ENCODE measurements around the gene TAF6.

The TAF6 gene

DNA sequence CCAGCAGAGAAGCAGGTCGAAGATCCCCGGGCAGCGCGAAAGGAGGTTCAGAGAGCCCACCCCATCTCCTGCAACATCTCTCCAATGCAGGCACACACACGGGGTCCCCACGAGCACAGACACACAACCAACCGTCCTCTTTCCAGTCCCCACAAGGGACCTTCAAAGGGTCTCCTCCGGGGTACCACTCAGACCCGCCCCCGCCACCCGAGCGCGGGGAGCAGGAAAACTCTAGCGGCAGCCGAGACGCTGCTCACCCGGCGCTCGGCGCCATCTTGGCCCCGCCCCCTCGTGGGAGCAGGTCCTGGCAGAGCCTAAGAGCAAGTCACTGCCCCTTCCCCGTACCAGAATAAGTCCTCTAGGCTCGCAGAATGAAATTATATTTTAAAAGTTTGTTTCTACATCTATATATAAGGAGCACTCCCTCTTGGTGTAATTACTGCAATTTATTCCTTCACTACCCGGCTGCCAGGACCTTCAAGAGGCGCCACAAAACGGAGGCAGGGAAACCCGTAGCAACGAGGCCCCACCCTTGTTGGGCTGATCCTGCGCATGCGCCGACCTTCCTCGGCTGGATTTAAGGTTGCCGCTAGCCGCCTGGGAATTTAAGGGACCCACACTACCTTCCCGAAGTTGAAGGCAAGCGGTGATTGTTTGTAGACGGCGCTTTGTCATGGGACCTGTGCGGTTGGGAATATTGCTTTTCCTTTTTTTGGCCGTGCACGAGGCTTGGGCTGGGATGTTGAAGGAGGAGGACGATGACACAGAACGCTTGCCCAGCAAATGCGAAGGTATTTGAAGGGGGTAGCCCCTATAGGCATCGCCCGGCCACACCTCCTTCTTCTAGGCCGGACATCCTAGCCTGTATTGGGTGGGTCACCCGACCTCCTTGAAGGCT, at the start of gene TAF6, which contains the start of gene CNPY4:
TSS of gene TAF6 (minus strand) at position 287 of the 898 bp plus-strand sequence. CDS start 5,149 bp downstream, outside the sequence.
TSS of gene CNPY4 (plus strand) at position 563 of the 898 bp plus-strand sequence. CDS start at position 674, 111 bp downstream.
- peak; percentile 87 for FAIRE-seq
- peak; percentile 98 for DNase-seq (ENCODE audit: extremely low spot score, insufficient read length, low read depth)

DNA sequence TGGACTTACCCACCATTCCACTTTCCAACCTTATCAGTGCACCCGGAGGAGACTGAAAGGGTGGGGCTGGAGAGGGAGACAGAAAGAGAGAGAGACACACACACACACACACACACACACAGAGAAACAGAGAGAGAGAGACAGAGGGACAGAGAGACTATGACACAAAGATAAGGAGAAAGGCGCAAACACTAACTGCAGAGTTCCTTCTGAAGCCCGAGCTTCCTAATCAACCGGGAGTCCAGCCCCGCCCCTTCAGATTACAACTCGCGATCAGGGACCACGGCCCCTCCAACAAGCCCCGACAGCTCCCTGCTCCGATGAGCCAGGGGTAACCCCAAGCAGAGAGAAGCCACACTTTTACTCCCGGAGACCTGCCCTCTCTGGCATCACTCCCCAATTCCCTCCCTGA, 48.8 kb upstream of the TAF6 start:
- FAIRE-seq: no peak
- DNase-seq (ENCODE audit: extremely low spot score, insufficient read length, low read depth): no peak

DNA sequence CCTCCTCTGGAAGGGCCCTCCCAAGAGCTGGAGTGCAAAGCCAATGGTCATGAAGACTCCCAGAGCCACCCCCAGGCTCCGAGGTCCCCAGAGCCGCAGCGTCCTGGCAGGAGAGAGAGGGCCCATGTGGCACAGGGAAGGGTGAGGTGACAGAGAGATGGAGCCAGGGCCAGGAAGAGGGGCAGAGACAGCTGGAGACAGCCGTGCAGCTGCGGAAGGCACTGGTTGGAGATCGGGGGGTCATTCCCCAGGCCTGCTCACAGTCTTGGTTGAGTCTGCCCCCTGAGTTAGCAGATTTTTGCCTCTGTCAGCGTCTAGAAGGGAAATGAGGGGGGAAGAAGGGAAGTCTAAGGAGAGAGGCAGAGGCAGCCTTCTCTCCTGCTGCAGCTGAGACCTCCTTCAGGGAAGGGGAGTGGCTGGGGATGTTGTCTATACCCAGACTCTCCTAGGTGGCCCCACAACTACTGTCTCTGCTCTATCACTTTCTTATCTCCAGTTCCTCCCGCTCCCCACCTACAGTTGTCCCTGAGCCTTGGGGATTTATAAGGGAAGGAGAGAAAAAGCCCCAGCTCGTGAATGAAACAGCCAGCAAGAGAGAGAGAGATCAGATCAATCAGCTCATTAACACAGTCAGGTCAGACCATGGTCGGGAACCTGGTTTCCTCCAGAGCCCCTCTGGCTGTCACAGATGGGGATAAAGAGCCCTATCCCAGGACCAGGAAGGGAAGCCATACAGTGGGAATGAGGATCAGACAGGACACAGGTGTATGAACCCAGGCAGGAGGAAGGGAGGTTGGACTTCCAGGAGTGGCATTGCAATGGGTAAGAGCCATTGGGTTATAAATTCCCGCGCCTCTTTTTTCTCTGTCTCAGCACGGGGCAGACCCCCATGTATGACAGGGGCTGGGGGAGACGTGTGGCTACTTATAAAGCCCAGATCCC, 48.1 kb upstream of the TAF6 start:
- FAIRE-seq (no peak), DNase-seq (ENCODE audit: extremely low spot score, insufficient read length, low read depth) (no peak)

DNA sequence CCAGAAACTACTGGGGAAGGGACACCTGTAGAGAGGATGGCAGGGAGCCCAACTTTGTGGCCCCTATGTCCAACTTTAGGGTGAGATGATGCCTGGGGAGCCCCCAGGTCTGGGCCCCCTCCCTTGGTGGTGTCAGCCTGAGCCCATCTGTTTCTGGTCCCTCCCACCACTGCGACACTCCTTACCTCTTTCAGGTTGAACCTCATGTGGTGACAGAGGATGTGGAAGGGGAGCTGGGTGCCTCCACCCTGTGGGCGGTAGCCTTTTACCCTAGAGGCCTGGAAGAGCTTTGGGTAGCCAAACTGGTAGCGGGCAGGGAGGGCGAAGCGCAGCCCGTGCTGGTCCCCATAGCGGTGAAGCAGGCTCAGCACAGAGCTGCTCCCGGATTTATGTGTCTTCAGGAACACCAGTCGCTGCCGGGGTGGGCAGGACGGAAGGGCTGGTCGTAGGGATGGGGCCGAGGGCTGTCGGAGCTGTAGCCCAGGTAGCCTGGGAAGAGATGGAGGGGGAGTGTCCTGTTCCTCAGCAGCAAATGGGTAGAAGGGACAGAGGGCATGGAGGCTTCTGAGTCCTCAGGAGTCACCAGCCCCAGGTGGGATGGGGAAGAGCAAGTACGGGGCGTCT, 47.3 kb upstream of the TAF6 start:
- FAIRE-seq (no peak), DNase-seq (ENCODE audit: extremely low spot score, insufficient read length, low read depth) (no peak)

DNA sequence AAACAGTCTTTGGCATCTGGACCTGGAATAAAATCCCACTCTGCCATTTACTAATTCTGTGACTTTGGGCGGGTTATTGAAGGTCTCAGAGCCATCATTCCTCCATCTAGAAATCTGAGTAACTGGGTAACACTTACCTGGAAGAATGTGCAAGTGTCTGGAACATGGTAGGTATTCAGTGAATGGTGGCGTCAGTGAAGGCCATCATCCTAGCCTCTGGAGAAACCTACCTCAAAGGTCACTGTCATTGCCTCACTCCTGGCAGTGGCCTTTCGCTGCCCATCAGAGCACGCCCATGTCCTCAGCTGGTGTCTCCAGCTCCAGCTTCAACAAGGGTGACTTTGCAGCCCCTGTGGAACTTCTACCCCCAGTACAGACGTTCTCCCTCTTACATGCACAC, 44.7 kb upstream of the TAF6 start:
- DNase-seq (ENCODE audit: extremely low spot score, insufficient read length, low read depth): no peak

DNA sequence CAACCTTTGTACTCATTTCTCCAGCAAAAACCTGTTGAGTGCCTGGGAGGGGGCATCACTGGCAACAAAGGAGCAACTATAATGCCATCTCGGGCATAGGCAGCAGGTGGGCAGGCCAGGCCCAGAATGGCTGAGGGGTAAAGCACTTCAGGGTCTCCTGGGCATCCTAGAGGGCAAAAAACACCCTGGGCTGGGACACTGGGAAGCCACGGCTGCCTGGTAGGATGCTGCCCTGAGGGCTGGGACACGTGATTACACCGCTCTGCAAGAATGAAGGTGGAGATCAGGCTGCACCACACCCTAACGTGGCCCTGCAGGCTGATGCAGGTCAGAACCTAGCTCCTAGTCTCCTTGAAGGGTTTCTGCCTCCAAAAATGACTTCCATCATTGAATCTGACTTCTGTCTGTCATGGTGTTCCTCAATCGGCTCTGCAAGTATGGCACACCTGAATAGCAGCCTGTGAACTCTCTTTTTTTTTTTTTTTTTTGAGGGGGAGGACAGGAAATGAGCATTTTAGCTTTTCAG, 43.9 kb upstream of the TAF6 start:
- DNase-seq (ENCODE audit: extremely low spot score, insufficient read length, low read depth) (no peak), FAIRE-seq (no peak)

More for the DNA sequence above, 44.7 kb upstream of the TAF6 start:
- FAIRE-seq: no peak

DNA sequence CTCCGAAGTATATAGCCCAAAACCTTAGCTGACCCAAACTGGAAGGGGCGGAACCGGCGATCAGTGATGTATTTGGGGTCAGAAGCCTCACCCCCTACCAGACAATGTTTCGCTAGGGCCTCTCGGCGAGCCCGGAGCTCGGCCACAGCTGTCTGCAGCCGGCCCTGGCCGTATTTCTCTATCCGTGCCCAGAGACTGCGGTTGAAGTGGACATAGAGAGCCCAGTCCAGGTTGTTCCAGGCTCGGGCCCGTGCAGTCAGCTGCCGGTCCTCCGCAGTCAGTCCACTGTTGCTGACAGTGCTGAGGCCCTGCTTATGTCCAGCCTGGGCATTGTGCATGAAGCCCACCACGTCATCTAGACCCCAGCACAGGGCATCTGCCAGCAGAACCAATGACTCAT, 40.9 kb upstream of the TAF6 start:
- no peak for DNase-seq (ENCODE audit: extremely low spot score, insufficient read length, low read depth)
- no peak for FAIRE-seq

DNA sequence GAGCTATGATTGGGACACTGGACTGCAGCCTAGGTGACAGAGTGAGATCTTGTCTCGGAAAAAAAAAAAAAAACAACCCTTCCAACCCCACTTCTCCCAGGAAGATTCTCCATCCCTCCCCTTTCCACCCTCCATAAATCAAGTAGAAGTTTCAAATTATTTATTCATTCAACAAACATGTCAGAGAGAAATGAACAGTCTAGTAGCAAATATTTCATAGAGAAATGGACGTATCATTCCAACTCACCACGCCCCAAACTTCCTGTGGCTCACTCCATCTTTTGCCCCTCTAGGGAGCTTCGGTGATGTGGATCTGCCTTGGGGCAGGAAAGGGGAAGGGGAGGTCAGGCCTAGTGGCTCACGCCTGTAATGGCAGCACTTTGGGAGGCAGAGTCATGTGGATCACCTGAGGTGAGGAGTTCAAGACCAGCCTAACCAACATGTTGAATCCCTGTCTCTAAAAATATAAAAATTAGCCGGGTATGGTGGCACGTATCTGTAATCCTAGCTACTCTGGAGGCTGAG, 40.0 kb upstream of the TAF6 start:
- DNase-seq (ENCODE audit: extremely low spot score, insufficient read length, low read depth): no peak
- no peak for FAIRE-seq

DNA sequence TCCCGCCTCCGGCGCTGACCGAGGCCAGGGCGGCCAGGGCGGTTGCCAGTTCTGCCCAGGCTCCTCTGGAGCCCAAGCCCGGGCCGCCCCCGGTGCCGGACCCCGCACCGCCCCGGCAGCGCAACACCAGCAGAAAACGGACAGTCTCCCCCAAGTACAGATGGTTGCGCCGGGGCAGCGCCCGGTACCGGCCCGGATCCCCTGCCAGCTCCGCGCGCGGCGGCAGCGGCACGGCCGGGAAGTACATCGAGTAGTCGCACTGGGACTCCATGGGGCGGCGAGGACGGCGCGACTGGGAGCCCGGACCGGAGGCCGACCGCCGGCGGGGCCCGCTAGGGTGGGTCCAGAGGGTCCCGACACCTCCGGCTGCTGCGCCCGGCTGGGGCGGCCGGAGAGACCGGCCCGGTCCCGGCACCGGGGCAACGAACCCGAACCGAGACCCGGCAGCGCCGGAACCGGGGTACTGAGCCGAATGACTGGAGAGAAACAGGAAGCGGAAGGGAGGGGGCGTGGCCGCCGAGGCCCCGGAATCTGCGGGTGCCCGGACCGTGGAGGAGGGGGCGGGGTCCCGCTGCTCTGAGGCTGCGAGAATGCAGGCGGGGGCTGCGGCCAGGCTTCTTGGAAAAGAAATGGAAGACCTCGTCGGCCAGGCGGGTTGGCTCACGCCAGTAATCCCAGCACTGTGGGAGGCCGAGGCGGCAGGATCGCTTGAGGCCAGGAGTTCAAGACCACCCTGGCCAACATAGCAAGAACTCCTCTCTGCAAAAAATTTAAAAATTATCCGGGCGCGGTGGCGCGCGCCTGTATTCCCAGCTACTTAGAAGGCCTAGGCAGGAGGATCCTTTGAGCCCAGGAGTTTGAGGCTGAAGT, 39.3 kb upstream of the TAF6 start, which contains the start of gene TRAPPC14:
TSS of gene TRAPPC14 (minus strand) at position 495 of the 870 bp plus-strand sequence. CDS start at position 271, 224 bp downstream.
- FAIRE-seq (peak; percentile 62), DNase-seq (ENCODE audit: extremely low spot score, insufficient read length, low read depth) (peak; percentile 91)

DNA sequence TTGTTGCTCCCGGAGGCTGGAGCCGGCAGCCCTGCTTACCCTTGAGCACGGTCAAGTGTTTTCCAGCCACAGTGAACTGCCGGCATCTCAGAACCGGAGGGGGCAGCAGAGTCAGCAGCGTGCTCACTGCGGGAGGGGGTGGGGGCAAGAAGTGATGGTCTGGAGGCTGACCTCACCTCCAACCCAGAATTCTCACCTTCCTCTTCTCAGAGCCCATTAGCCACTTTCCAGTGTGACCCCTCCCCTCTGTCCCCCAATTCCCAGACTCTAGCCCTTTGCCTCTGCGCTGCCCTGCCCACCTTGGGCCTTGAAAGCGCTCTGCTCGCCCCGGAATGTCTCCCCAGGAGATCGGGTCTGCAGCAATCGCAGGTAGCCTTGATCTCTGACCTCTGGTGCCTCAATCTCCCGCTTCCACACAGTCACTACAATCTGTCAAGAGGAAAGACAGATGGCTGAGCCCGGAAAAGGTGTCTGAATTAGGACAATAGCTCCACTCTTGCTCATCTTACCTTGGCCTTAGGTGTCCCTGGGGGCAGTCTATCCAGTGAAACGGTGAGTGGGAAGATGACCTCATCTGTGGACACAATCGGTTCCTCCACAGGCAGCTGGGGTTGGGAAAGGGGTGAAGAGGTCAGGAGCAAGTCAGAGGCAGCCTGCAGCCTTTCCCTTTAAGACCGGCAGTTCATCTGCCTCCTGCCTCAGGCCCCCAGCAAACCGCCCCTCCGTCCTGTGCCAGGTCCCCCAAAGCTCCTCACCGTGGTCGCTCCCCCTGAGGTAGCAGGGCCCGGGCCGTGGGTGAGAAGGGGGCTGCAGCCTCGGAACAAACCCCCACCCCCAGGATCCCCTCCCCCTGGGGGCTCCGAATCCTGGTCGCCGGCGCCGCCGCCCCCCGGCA, 38.4 kb upstream of the TAF6 start:
- FAIRE-seq (no peak), DNase-seq (ENCODE audit: extremely low spot score, insufficient read length, low read depth) (no peak)

DNA sequence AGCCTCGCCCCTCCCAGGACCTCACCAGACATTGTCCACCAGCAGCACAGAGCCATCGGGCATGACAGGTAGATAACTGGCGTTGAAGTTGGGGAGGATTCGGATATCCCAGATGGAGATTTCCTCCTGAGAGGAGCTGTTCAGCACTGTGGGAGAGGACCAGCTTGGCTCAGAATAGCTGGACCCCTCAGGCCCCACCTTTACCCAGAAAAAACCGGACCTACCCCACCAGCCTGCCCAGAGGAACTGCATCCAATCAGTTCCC, 37.8 kb upstream of the TAF6 start:
- FAIRE-seq (no peak), DNase-seq (ENCODE audit: extremely low spot score, insufficient read length, low read depth) (no peak)

DNA sequence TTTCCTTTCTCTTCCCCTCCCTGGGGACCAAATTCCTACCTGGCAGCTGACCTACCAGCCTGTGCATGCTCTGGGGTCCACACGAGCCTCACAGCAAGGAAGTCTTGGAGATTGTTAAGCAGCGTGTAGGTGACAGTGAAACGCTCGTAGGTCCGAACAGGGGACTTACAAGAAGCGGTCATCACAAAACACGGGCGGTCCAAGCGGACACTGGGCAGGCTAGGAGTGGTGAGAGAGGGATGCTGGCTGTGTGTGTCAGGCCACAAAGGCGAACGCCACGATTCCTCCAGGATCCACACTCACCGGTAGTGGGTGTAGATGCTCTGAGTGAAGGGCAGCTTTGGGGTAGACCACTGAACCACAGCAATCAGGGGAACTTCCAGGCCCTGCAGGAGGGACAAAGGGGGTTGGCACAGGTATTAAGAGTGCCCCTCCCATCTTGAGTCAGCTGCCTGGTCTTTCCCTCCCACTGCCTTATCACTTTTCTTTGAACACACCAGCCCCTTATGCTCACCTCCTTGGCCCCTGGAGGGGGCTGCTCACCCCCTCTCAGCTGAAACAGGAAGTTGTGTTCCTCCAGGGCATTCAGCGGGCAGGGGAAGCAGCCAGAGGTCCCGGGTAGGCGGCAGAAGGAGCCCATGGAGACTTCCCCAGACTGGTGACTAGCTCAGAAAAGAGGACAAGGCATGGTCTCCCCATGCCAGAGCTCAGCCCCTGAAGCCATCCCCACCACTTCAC, 37.3 kb upstream of the TAF6 start:
- no peak for DNase-seq (ENCODE audit: extremely low spot score, insufficient read length, low read depth)
- no peak for FAIRE-seq

DNA sequence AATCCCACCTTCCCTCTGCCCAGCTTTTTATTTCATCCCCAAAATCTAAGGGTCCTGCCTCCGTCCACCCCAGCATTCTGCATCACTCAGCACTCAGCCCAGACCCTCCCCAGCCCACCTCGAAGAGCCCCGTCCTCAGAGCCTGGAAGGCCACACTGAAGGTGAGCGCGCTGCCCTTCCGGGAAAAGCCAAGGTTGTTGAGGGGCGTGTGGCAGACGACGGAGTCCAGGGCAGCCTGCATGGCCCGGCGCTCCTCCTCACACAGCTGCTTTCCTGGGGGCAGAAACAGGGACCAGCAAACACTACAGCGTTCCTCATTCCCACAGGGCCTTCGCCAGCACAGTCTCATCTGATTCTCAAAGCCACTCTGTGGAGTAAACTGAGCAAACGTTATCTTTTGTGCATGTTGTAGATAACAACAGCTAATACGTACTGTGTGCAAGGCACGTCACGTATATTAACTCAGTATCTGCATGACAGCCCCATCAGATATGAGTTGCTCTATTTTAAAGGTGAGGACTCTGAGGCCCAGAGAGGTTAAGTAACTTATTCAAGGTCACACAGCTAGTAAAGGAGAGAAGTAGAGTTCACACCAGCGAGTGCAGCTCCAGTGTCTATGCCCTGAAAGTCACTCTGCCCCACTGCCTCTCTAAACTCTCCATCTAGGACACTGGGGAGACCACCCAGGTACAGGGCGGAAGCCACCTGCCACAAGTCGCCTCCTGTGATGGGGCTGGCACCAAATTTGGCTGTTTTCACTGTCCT, 36.6 kb upstream of the TAF6 start:
- no peak for FAIRE-seq
- DNase-seq (ENCODE audit: extremely low spot score, insufficient read length, low read depth): no peak

DNA sequence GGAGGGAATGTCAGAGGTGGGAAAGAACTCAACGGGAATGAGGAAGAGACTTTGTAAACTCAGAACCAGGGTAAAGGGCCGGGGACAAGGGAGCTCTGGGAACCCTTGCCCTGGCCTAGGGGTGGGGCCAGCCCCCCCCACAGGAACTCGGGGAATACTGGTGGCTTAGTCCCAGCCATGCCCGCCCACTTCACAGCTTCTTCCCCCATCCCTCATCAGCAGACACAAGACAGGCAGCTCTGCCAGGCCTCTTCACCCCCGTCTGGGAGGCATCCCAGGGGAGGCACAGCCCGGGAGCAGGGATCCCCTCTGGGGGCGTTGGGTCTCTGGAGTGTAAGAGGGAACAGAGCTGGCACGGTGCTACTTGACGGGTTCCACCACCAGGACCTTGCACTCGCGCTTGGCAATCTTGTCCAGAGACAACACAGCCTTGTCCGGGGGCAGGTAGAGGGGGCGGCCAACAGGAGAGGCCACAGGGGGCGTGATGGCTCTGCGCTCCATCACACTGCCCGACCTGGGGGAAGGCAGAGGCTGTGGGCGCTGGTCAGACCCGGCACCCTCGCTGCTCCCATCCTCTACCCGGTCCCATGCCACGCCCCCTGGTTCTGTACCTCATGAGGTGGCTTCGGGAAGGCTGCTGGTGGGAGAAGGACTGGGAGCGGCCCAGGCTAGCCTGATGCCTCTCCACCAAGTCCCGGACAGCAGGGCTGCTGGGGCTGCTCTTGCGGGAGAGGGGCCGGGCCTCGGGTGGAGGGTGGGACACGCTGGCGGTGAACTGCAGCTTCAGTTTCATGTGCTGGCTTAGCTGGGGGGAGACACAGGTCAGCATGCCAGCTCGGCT, 35.7 kb upstream of the TAF6 start:
- FAIRE-seq: no peak
- no peak for DNase-seq (ENCODE audit: extremely low spot score, insufficient read length, low read depth)

DNA sequence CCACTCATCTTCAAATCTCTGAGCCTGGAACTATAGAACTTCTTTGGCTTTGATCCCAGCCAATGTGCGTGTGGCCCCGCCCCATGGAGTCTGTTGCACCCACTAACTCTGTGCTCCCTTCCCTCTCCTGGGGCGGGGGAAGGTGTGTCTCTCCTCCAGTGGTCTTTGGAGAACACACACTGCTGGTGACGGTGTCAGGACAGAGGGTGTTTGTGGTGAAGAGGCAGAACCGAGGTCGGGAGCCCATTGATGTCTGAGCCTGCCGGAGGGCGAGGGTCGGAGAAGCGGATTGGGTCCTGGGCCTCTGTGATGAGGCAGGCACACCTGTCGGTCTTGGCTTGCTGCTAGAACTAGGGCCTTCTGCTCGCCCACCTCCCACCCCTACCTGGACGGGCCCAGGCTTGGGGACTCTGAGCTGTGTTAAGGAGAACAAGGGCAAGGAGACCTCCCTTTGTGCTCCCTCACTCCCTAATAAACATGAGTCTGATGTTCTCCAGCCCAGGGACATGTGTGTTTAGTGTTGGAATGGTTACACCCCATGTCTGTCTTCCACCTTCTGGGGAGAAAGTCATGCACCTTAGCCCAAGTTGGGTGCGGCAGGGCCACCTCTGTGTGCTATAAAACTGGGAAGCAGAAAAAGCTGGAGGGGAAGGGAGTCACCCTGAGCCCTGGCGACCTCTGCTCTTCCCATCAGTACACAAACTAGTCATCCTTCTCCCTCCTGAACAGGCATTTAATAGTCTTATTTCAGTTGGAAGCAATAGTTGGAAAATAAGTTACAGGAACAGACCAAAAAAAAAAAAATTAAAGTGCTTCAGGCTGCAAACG, 34.8 kb upstream of the TAF6 start:
- DNase-seq (ENCODE audit: extremely low spot score, insufficient read length, low read depth) (no peak), FAIRE-seq (no peak)

Measured in GM18507 (cell line).